ENCODE results near the gene KIAA1671. TPM values are rescaled to one million over a fixed set of nuclear protein-coding genes. Genes with fewer than 3 reads are reported as not detected.

The KIAA1671 gene
- total RNA-seq, result 3.3 and 4.9 TPM in 2 replicates

GRCh38 chr22:24951942-24952836, at the start of gene KIAA1671:
TSS of gene KIAA1671 (plus strand) at chr22:24952716. CDS start at chr22:25028000, 75,284 bp downstream.

GRCh38 chr22:25199731-25200520, 247.4 kb downstream of the KIAA1671 start, which contains the start of gene CRYBB3:
TSS of gene CRYBB3 (plus strand) at chr22:25199858. CDS start at chr22:25201397, 1,539 bp downstream.

GRCh38 chr22:25219211-25219689, 266.7 kb downstream of the KIAA1671 start, which contains the start of gene CRYBB2:
TSS of gene CRYBB2 (plus strand) at chr22:25219639. CDS start at chr22:25221430, 1,791 bp downstream.

Small RNA genes lying within 50 kb of the gene (small RNA-seq; reads per million reads assigned to genes)
- gene Z99916.2, result not detected

Other genes starting within 250 kb of the KIAA1671 start
- gene PIWIL3, start 178.0 kb upstream of the KIAA1671 start, total RNA-seq, result not detected in 2 replicates
- not detected in 2 replicates for gene SGSM1, start 146.5 kb upstream of the KIAA1671 start, total RNA-seq
- not detected in 2 replicates for gene LHFPL7, start 6.0 kb upstream of the KIAA1671 start, total RNA-seq
- gene CRYBB3, start 247.1 kb downstream of the KIAA1671 start, total RNA-seq, result not detected in 2 replicates

All from hair follicle dermal papilla cell (primary cell).